Astrocyte of the spinal cord (primary cell): ENCODE results near the gene RSPO4.
"Not testable (repeated sequence)": the region's sequence is repeated elsewhere in the genome, so short reads cannot be mapped to it uniquely, and the experiment has no call there.

Experiments
- DNase-seq: peaks from one replicate; pipeline ENCODE4 v3.0.0; 2011; ENCODE audit warnings: low read depth, low spot score
- H3K4me3 ChIP-seq: 2 replicates; pipeline ENCODE4 v1.5.1; 2011; ENCODE audit warnings: low read depth, mild to moderate bottlenecking, low read length, moderate library complexity
- CTCF ChIP-seq: IDR thresholded peaks from 2 replicates; pipeline ENCODE4 v1.5.1; 2012; ENCODE audit warnings: low read depth, mild to moderate bottlenecking, low read length, inconsistent platforms
- in situ Hi-C: cut with HindIII; loops from 2 replicates; pipeline ENCODE4 v1.10.0; 2017; ENCODE audit warnings: low sequenced_read_pairs

Gene RSPO4

GRCh38 chr20:988272-988671 lies 13.8 kb downstream of the RSPO4 start:
- TF ChIP-seq CTCF: no peak
- in situ Hi-C loops: no loop called here
- no peak for DNase-seq
- no peak overlapping the region for H3K4me3 ChIP-seq

DNA sequence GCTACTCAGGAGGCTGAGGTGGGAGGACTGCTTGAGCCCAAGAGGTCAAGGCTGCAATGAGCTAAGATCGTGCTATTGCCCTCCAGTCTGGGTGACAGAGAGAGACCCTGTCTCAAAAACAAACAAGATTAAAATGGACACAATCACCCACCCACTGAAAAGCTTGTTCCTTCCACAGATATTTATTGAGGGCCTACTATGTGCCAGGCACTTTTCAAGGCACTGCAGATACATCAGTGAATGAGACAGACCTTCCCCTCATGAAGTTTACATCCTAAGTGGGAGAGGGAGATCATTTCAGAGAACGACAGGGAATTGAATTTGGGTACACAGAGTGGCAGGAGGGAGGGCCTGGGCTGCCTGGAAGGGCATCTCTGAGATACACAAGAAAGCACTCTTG lies 14.4 kb downstream of the RSPO4 start:
- no peak for DNase-seq
- no peak overlapping the region for H3K4me3 ChIP-seq
- in situ Hi-C loops: no loop called here
- TF ChIP-seq CTCF: no peak

DNA sequence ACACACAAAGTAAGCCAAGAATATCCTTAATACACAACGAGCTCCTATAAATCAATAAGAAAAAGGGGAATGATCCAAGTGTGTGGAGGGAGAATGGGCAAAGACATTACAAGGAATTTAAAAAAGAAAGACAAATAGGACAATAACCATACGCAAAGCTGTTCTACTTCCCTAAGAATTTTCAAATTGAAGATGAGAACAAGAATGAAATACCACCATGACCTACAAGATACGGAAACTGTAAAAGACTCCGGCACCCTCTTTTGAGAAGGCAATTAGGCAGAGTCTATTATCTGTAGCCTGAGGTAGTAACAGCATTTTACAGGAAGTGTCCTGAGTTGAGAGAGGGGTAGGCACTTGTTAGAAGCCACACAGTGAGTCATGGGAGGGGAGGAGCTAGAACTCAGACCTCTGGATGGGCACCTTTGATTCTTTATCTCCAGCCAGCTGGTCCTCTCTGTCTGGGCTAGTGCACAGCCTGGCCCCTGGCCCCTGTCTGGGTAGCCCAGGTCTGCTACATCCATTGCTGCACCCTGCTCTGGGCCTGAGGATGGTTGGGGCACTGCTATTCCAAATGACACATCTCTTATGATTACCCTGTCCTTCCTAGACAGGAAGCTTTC lies 15.3 kb downstream of the RSPO4 start:
- no peak for DNase-seq
- in situ Hi-C loops: no loop called here
- TF ChIP-seq CTCF: no peak
- no peak overlapping the region for H3K4me3 ChIP-seq

DNA sequence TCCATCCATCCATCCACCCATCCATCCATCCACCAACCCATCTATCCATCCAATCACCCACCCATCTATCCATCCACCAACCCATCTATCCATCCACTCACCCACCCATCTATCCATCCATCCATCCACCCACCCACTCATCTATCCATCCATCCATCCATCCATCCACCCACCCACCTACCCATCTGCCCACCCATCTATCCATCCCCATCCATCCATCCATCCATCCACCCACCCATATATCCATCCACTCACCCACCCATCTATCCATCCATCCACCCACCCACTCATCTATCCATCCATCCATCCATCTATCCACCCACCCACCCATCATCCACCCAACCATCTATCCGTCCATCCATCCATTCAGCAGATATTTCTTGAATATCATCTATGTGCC lies 17.1 kb downstream of the RSPO4 start:
- in situ Hi-C loops, DNase-seq: not testable (repeated sequence)

DNA sequence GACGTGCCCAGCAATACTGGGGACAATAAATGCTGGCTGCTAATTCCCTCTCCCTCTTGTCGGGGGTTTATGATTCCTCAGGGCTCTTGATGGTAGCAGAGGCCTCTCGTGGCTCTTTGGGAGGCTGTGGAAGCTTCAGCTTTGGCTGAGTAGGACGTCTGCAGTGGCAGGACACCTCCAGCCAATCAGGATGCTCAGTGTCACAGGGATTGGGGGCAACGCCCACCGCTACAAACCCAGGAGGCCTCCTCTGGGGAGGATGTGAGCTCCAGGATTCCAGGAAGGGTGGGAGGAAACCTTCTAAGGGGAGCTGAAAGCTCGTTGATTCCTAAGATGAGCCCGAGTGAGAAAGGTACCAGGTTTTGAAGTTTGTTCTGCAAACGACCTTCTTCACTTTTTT lies 19.4 kb downstream of the RSPO4 start:
- no peak for TF ChIP-seq CTCF
- H3K4me3 ChIP-seq: no peak overlapping the region
- in situ Hi-C loops: no loop called here
- no peak for DNase-seq

More for the DNA sequence above, 17.1 kb downstream of the RSPO4 start:
- H3K4me3 ChIP-seq: not testable (repeated sequence)

GRCh38 chr20:977021-977420 lies 25.1 kb downstream of the RSPO4 start:
- no peak overlapping the region for H3K4me3 ChIP-seq
- TF ChIP-seq CTCF: no peak
- in situ Hi-C loops: no loop called here
- DNase-seq: no peak

DNA sequence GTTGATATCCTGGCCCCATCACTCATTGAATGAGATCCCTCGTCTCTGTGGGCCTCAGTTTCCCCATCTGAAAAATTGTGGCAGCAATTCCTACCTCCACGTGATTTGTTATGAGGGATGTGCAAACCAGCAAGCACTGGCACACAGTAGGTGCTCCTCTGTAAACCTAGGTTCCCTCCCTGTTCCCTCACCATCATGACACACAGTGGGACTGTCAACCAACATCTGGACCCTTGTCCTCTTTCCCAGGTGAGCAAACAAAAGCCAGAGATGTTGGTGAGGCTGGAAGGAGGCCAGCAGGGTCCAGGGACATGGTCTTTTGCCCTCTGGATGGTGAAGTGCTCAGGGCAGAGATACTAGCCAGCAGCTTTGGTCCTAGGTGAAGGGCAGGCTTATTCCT lies 26.1 kb downstream of the RSPO4 start:
- in situ Hi-C loops: no loop called here
- no peak overlapping the region for H3K4me3 ChIP-seq
- no peak for DNase-seq
- TF ChIP-seq CTCF: no peak
